MM.1S (cell line): ENCODE results near the gene CENPL.

Experiments
- EZH2 ChIP-seq: fragments of 300-600 bp; sonication (generic); optimal IDR thresholded peaks from 2 replicates; pipeline ENCODE3; 2017; ENCODE audit warnings: low read depth, mild to moderate bottlenecking, antibody characterized with exemption, low read length, mixed read lengths
- TF ChIP-seq, protein P1 (sequence below): fragments of 300-600 bp; sonication (generic); IDR thresholded peaks from 2 replicates; pipeline ENCODE4 v1.5.1; 2016; ENCODE audit warnings: antibody characterized with exemption, low read length, mixed read lengths

DNA sequence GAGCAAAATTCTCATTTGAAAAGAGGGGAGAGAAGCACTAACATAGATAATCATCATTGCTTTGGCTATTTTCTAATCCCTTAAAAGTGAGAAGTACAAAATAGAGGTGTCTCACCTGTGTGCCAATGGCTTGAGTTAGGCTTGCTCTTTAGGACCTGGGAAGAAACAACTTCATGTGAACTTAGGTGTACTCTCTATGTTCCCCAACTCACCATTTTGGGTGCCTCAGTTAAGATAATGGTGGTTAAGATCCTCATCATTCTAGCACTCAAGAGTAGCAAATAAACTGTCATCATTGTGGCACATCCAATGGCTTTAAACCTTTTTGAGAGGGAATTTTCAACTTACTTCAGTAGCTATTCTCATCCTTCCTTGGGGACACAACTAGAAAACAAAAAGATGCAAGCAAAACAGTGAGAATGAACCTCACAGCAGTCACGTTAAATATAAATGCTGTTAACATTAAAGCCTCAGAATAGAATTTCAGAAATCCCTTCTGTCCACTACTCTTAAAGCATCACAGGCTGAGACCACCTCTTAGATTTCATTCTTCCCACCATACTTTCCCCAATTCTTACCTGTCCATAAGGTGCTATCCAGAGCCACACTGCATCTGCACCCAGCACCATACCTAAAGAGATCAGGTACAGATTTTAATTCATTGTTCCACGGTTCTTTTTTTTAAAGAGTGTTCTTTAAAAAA is 41.9 kb upstream of the CENPL start:
- TF ChIP-seq, protein P1, sequence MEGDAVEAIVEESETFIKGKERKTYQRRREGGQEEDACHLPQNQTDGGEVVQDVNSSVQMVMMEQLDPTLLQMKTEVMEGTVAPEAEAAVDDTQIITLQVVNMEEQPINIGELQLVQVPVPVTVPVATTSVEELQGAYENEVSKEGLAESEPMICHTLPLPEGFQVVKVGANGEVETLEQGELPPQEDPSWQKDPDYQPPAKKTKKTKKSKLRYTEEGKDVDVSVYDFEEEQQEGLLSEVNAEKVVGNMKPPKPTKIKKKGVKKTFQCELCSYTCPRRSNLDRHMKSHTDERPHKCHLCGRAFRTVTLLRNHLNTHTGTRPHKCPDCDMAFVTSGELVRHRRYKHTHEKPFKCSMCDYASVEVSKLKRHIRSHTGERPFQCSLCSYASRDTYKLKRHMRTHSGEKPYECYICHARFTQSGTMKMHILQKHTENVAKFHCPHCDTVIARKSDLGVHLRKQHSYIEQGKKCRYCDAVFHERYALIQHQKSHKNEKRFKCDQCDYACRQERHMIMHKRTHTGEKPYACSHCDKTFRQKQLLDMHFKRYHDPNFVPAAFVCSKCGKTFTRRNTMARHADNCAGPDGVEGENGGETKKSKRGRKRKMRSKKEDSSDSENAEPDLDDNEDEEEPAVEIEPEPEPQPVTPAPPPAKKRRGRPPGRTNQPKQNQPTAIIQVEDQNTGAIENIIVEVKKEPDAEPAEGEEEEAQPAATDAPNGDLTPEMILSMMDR = no peak
- TF ChIP-seq EZH2 = no peak
